Measurements from ENCODE around the gene PYCR2. TPM values are rescaled to one million over a fixed set of nuclear protein-coding genes. Genes with fewer than 3 reads are reported as not detected.

Gene PYCR2
- total RNA-seq, 1 donor: 36.7 TPM

- DNase-seq (ENCODE audit: low read depth): peak; percentile 35
- TF ChIP-seq CTCF (IDR thresholded peaks at IDR 0.05; ENCODE audit: insufficient read depth, low read depth, low read length): no peak
- no peak overlapping the region for H3K4me3 ChIP-seq (ENCODE audit: low read depth, low read length)
Observed at GRCh38 chr1:225876900-225877510, 47.0 kb downstream of the PYCR2 start.

GRCh38 chr1:225875044-225875815, 48.8 kb downstream of the PYCR2 start:
- no peak for TF ChIP-seq CTCF (IDR thresholded peaks at IDR 0.05; ENCODE audit: insufficient read depth, low read depth, low read length)
- no peak overlapping the region for H3K4me3 ChIP-seq (ENCODE audit: low read depth, low read length)
- DNase-seq (ENCODE audit: low read depth): no peak

- no peak overlapping the region for H3K4me3 ChIP-seq (ENCODE audit: low read depth, low read length)
- no peak for TF ChIP-seq CTCF (IDR thresholded peaks at IDR 0.05; ENCODE audit: insufficient read depth, low read depth, low read length)
Observed at GRCh38 chr1:225874431-225874830, 49.6 kb downstream of the PYCR2 start.

GRCh38 chr1:225873281-225873850, 50.7 kb downstream of the PYCR2 start:
- no peak overlapping the region for H3K4me3 ChIP-seq (ENCODE audit: low read depth, low read length)
- no peak for TF ChIP-seq CTCF (IDR thresholded peaks at IDR 0.05; ENCODE audit: insufficient read depth, low read depth, low read length)
- no peak for DNase-seq (ENCODE audit: low read depth)

More at GRCh38 chr1:225874431-225874830, 49.6 kb downstream of the PYCR2 start:
- DNase-seq (ENCODE audit: low read depth): no peak

GRCh38 chr1:225872075-225872430, 52.0 kb downstream of the PYCR2 start:
- no peak for TF ChIP-seq CTCF (IDR thresholded peaks at IDR 0.05; ENCODE audit: insufficient read depth, low read depth, low read length)
- no peak for DNase-seq (ENCODE audit: low read depth)
- H3K4me3 ChIP-seq (ENCODE audit: low read depth, low read length): no peak overlapping the region

- DNase-seq (ENCODE audit: low read depth): no peak
- no peak overlapping the region for H3K4me3 ChIP-seq (ENCODE audit: low read depth, low read length)
- TF ChIP-seq CTCF (IDR thresholded peaks at IDR 0.05; ENCODE audit: insufficient read depth, low read depth, low read length): no peak
Observed at GRCh38 chr1:225871359-225872074, 52.5 kb downstream of the PYCR2 start.

Data from fibroblast of villous mesenchyme (primary cell).